Gastrocnemius medialis (tissue), 4 donors: ENCODE data around the gene ATP11A.

Source experiments
- CTCF ChIP-seq, 5 experiments: fragments of 450-650 bp in 3 of 5; fragments of 200-600 bp in 2 of 5; sonication (generic) in 2 of 5; IDR thresholded peaks in 4 of 5; conservative IDR thresholded peaks in 1 of 5; 1 replicate in 4 of 5; 2 replicates in 1 of 5; pipeline ENCODE4 v1.5.1; 2016 to 2019; ENCODE audit warnings: antibody characterized with exemption in 5 of 5, mild to moderate bottlenecking in 3 of 5, moderate library complexity in 3 of 5
- POLR2A ChIP-seq, 2 donors: fragments of 450-650 bp; IDR thresholded peaks; one replicate each; pipeline ENCODE4 v1.6.1; 2017; ENCODE audit warnings: antibody characterized with exemption in 2 of 2, mild to moderate bottlenecking in 2 of 2, moderate library complexity in 2 of 2

DNA sequence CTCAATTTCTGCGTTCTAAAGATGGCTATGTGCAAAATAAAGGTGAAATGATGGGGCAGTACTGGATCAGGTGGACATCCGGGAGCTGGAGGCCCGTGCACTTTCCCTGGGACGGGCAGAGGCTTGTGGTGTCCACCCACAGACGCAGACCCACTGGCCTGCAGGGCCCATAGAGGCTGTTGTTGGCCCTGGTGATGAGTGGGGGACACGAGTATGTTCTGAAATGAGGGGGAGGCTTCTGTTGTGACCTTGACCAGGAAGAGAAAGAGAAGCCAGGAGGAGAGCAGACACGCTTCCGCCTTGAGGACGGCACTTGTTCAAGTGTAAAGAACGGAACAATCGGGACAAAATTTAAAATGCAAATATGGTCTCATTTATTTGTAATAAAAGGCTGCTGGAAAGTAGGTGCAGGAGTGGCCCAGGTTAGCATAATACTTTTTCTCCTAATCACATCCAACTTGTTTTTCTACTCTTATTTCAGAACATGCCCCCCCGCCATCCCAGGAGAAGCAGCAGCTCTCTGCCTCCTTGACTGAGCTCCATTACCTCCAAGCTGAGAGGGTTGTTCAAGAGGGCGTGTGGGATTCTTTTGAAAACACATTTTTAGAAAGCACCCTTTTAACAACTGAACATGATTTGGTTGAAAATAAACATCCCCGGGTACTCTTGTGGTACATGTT is 27.1 kb downstream of the ATP11A start:
- no peak for TF ChIP-seq CTCF (IDR thresholded peaks at IDR 0.05 in 4 of 5, conservative IDR thresholded peaks at IDR 0.05 in 1 of 5)
- TF ChIP-seq POLR2A (IDR thresholded peaks at IDR 0.05): no peak
